K562 (cell line): Measurements from ENCODE around the gene LARP7. TPM values are rescaled to one million over a fixed set of nuclear protein-coding genes. Genes with fewer than 3 reads are reported as not detected.

ENCODE experiments used
- ATF7 ChIP-seq: fragments of 450-650 bp; IDR thresholded peaks from 2 replicates; pipeline ENCODE4 v1.7.1; 2014; ENCODE audit warnings: mild to moderate bottlenecking, moderate library complexity
- ERF ChIP-seq: fragments of 450-650 bp; formaldehyde crosslinking; IDR thresholded peaks from 2 replicates; pipeline ENCODE4 v1.4.0; 2020; ENCODE audit warnings: mild to moderate bottlenecking, mixed read lengths
- MECOM ChIP-seq: fragments of 250-450 bp; sonication (Bioruptor Pico); IDR thresholded peaks from 2 replicates; pipeline ENCODE4 v1.8.0; 2022; ENCODE audit warnings: inconsistent platforms
- PTRF ChIP-seq: fragments of 450-650 bp; IDR thresholded peaks from 2 replicates; pipeline ENCODE4 v1.6.1; 2016; ENCODE audit warnings: mild to moderate bottlenecking, missing genetic modification characterization, missing compliant biosample characterization
- TOE1 ChIP-seq, 2 experiments: fragments of 450-650 bp in 1 of 2; sonication (generic) in 1 of 2; formaldehyde crosslinking in 1 of 2; IDR thresholded peaks; 2 replicates each; pipeline versions ENCODE4 v1.7.1 to v1.8.0; 2016 to 2022; ENCODE audit warnings: borderline replicate concordance in 2 of 2, mild to moderate bottlenecking in 2 of 2, antibody characterized with exemption in 1 of 2, inconsistent platforms in 1 of 2, low read depth in 1 of 2, missing genetic modification reagents in 1 of 2, moderate library complexity in 1 of 2
- ZNF217 ChIP-seq: sonication (generic); formaldehyde crosslinking; IDR thresholded peaks from 2 replicates; pipeline ENCODE4 v1.8.0; 2022; ENCODE audit warnings: mild to moderate bottlenecking, missing genetic modification reagents
- ZNF431 ChIP-seq: sonication (generic); formaldehyde crosslinking; IDR thresholded peaks from 2 replicates; pipeline ENCODE4 v1.8.0; 2022; ENCODE audit warnings: mild to moderate bottlenecking, missing genetic modification reagents
- ZNF586 ChIP-seq: fragments of 450-650 bp; formaldehyde crosslinking; conservative IDR thresholded peaks from 2 replicates; pipeline ENCODE4 v1.4.0; 2020; ENCODE audit warnings: mild to moderate bottlenecking, moderate library complexity
- ZNF780A ChIP-seq: fragments of 250-450 bp; sonication (Bioruptor Pico); IDR thresholded peaks from 2 replicates; pipeline ENCODE4 v1.5.0; 2021; ENCODE audit warnings: mild to moderate bottlenecking
- polyA plus RNA-seq, 8 experiments: library from polyadenylated mRNA; depleted of rRNA in 4 of 8; stranded (reverse) in 5 of 8; unstranded in 3 of 8; fragments of >200 nt; fragmentation: Nextera tagmentation in 2 of 8; fragmentation: Illumina TruSeq in 1 of 8; extraction: Ambion mirVana in 2 of 8; extraction: Trizol in 1 of 8; gene quantifications; 2 replicates each; pipeline versions ENCODE4 v1.2.1 to v1.2.3, GENCODE V29; 2011 to 2014; ENCODE audit warnings: inconsistent platforms in 1 of 8, missing spikeins in 1 of 8
- total RNA-seq, 7 experiments: library from RNA; depleted of rRNA in 6 of 7; stranded (reverse); fragments of >200 nt in 6 of 7; fragmentation: Illumina TruSeq in 2 of 7; extraction: Trizol in 2 of 7; gene quantifications; 2 replicates each; pipeline versions ENCODE4 v1.2.1 to v1.2.3, GENCODE V29; 2011 to 2021; ENCODE audit warnings: low replicate concordance in 1 of 7
- TF ChIP-seq, protein P1 (sequence below): sonication (generic); formaldehyde crosslinking; IDR thresholded peaks from 2 replicates; pipeline ENCODE4 v1.8.1; 2023; ENCODE audit warnings: mild to moderate bottlenecking, missing genetic modification reagents
- TF ChIP-seq, protein P2 (sequence below): fragments of 250-450 bp; sonication (Bioruptor Pico); IDR thresholded peaks from 2 replicates; pipeline ENCODE4 v1.4.0; 2020
- TF ChIP-seq, protein P3 (sequence below): fragments of 450-650 bp; formaldehyde crosslinking; IDR thresholded peaks from 2 replicates; pipeline ENCODE4 v1.4.0; 2020; ENCODE audit warnings: mild to moderate bottlenecking, moderate library complexity
- TF ChIP-seq, protein P4 (sequence below): fragments of 250-450 bp; sonication (Bioruptor Pico); IDR thresholded peaks from 2 replicates; pipeline ENCODE4 v1.4.0; 2020; ENCODE audit warnings: mild to moderate bottlenecking, moderate library complexity, borderline replicate concordance
- TF ChIP-seq, protein P5 (sequence below): sonication (generic); formaldehyde crosslinking; IDR thresholded peaks from 2 replicates; pipeline ENCODE4 v1.8.1; 2023; ENCODE audit warnings: missing genetic modification reagents, mild to moderate bottlenecking, borderline replicate concordance

Gene LARP7
- total and polyA plus RNA-seq, 9 of the 15 experiments (the other 6 are each of a cell fraction or from before 2014, with no cell fraction given), result 30.1 to 76.9 (median 56.0) TPM

DNA sequence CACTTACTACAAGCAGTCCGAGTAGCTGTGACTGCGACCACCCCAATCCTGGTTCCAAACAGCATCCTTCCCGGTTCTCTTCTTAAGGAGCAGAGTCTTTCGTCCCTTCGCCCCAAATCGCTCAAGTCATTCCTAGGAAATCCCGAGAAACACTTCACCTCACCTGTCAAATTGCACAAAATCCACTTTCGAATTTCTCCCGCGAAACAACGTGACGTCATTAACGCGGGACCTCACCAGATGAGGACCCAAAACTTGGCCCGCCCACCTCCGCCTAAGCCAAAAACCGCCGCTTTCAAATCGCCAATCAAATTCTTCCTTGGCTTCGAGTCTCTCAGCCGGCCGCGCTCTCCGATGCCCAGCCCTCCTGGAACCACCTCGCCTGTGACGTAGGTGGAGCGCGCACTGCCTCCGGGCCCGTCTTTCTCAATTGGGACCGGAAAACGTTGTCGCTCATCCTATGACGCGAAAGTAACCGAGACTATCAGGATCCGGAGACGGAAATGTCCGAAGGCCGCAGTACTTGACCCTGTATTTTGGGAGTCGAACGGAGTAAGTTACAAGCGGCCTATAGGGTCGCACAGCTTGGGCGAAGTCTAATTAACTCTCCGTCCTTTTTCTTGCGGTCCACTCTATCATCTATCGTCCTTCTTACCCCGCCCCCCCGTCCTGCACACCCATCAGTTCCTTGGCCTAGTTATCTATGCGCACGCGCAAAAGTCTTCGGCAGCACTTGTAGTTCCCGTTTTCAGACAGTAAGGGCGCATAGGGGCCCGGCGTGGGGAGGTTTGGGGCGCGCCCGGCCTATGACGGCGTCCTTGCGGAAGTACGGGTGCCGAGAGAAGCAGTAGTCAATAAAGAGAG, at the start of gene LARP7, which contains the start of gene ZGRF1 (continued):
- TF ChIP-seq, protein P1, sequence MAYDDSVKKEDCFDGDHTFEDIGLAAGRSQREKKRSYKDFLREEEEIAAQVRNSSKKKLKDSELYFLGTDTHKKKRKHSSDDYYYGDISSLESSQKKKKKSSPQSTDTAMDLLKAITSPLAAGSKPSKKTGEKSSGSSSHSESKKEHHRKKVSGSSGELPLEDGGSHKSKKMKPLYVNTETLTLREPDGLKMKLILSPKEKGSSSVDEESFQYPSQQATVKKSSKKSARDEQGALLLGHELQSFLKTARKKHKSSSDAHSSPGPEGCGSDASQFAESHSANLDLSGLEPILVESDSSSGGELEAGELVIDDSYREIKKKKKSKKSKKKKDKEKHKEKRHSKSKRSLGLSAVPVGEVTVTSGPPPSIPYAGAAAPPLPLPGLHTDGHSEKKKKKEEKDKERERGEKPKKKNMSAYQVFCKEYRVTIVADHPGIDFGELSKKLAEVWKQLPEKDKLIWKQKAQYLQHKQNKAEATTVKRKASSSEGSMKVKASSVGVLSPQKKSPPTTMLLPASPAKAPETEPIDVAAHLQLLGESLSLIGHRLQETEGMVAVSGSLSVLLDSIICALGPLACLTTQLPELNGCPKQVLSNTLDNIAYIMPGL (CRISPR knock-in tag), result no peak; the same call in 1 of the 2 replicates
- TF ChIP-seq ZNF780A (CRISPR knock-in tag) (no peak), MECOM (CRISPR knock-in tag) (no peak), ZNF217 (CRISPR knock-in tag) (no peak), ZNF586 (CRISPR knock-in tag) (no peak), ZNF431 (CRISPR knock-in tag) (no peak), ATF7 (peak; percentile 99), TOE1 (IDR thresholded peaks at IDR 0.05; ENCODE audit: borderline replicate concordance) (0 out of 2 replicates have a peak, but pooled peaks have one; percentile 18), TOE1 (CRISPR knock-in tag; IDR thresholded peaks at IDR 0.05; ENCODE audit: borderline replicate concordance, low read depth) (no peak), ERF (no peak), PTRF (tag) (no peak)
- TF ChIP-seq, protein P2, sequence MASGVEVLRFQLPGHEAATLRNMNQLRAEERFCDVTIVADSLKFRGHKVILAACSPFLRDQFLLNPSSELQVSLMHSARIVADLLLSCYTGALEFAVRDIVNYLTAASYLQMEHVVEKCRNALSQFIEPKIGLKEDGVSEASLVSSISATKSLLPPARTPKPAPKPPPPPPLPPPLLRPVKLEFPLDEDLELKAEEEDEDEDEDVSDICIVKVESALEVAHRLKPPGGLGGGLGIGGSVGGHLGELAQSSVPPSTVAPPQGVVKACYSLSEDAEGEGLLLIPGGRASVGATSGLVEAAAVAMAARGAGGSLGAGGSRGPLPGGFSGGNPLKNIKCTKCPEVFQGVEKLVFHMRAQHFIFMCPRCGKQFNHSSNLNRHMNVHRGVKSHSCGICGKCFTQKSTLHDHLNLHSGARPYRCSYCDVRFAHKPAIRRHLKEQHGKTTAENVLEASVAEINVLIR, result peak; percentile 94
- TF ChIP-seq, protein P3, sequence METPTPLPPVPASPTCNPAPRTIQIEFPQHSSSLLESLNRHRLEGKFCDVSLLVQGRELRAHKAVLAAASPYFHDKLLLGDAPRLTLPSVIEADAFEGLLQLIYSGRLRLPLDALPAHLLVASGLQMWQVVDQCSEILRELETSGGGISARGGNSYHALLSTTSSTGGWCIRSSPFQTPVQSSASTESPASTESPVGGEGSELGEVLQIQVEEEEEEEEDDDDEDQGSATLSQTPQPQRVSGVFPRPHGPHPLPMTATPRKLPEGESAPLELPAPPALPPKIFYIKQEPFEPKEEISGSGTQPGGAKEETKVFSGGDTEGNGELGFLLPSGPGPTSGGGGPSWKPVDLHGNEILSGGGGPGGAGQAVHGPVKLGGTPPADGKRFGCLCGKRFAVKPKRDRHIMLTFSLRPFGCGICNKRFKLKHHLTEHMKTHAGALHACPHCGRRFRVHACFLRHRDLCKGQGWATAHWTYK (CRISPR knock-in tag), result no peak
- TF ChIP-seq, protein P4, sequence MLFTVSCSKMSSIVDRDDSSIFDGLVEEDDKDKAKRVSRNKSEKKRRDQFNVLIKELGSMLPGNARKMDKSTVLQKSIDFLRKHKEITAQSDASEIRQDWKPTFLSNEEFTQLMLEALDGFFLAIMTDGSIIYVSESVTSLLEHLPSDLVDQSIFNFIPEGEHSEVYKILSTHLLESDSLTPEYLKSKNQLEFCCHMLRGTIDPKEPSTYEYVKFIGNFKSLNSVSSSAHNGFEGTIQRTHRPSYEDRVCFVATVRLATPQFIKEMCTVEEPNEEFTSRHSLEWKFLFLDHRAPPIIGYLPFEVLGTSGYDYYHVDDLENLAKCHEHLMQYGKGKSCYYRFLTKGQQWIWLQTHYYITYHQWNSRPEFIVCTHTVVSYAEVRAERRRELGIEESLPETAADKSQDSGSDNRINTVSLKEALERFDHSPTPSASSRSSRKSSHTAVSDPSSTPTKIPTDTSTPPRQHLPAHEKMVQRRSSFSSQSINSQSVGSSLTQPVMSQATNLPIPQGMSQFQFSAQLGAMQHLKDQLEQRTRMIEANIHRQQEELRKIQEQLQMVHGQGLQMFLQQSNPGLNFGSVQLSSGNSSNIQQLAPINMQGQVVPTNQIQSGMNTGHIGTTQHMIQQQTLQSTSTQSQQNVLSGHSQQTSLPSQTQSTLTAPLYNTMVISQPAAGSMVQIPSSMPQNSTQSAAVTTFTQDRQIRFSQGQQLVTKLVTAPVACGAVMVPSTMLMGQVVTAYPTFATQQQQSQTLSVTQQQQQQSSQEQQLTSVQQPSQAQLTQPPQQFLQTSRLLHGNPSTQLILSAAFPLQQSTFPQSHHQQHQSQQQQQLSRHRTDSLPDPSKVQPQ (CRISPR knock-in tag), result no peak
- TF ChIP-seq, protein P5, sequence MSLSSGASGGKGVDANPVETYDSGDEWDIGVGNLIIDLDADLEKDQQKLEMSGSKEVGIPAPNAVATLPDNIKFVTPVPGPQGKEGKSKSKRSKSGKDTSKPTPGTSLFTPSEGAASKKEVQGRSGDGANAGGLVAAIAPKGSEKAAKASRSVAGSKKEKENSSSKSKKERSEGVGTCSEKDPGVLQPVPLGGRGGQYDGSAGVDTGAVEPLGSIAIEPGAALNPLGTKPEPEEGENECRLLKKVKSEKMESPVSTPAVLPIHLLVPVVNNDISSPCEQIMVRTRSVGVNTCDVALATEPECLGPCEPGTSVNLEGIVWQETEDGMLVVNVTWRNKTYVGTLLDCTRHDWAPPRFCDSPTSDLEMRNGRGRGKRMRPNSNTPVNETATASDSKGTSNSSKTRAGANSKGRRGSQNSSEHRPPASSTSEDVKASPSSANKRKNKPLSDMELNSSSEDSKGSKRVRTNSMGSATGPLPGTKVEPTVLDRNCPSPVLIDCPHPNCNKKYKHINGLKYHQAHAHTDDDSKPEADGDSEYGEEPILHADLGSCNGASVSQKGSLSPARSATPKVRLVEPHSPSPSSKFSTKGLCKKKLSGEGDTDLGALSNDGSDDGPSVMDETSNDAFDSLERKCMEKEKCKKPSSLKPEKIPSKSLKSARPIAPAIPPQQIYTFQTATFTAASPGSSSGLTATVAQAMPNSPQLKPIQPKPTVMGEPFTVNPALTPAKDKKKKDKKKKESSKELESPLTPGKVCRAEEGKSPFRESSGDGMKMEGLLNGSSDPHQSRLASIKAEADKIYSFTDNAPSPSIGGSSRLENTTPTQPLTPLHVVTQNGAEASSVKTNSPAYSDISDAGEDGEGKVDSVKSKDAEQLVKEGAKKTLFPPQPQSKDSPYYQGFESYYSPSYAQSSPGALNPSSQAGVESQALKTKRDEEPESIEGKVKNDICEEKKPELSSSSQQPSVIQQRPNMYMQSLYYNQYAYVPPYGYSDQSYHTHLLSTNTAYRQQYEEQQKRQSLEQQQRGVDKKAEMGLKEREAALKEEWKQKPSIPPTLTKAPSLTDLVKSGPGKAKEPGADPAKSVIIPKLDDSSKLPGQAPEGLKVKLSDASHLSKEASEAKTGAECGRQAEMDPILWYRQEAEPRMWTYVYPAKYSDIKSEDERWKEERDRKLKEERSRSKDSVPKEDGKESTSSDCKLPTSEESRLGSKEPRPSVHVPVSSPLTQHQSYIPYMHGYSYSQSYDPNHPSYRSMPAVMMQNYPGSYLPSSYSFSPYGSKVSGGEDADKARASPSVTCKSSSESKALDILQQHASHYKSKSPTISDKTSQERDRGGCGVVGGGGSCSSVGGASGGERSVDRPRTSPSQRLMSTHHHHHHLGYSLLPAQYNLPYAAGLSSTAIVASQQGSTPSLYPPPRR, result no peak
